Spleen (tissue), 11 donors: ENCODE results near the gene RAPGEF3. TPM values are rescaled to one million over a fixed set of nuclear protein-coding genes. Genes with fewer than 3 reads are reported as not detected.

Experiments used
- DNase-seq: peaks from one replicate; pipeline ENCODE4 v3.0.0-alpha.2; 2020
- H3K27ac ChIP-seq, 8 donors: fragments of 200-600 bp; sonication (generic) in 7 of 8; 1 replicate in 4 of 8; 2 replicates in 4 of 8; pipeline versions ENCODE4 v1.5.0 to v1.8.0; 2016 to 2021; ENCODE audit warnings: inconsistent platforms in 4 of 8, mild to moderate bottlenecking in 4 of 8, moderate library complexity in 1 of 8
- H3K27me3 ChIP-seq, 7 donors: fragments of 200-600 bp; sonication (generic) in 6 of 7; replicated peaks in 1 of 7; 1 replicate in 4 of 7; 2 replicates in 3 of 7; pipeline versions ENCODE4 v1.5.0 to v1.8.0; 2016 to 2021; ENCODE audit warnings: inconsistent platforms in 3 of 7, mild to moderate bottlenecking in 1 of 7
- H3K36me3 ChIP-seq, 6 donors: fragments of 200-600 bp; sonication (generic) in 5 of 6; 1 replicate in 4 of 6; 2 replicates in 2 of 6; pipeline versions ENCODE4 v1.5.0 to v1.8.0; 2016 to 2021; ENCODE audit warnings: inconsistent platforms in 2 of 6
- H3K4me1 ChIP-seq, 6 donors: fragments of 200-600 bp; sonication (generic) in 5 of 6; 1 replicate in 3 of 6; 2 replicates in 3 of 6; pipeline versions ENCODE4 v1.5.0 to v1.8.0; 2016 to 2021; ENCODE audit warnings: inconsistent platforms in 3 of 6
- H3K4me3 ChIP-seq, 8 donors: fragments of 200-600 bp; sonication (generic) in 7 of 8; 1 replicate in 4 of 8; 2 replicates in 4 of 8; pipeline versions ENCODE4 v1.5.0 to v1.8.0; 2016 to 2021; ENCODE audit warnings: inconsistent platforms in 4 of 8, mild to moderate bottlenecking in 4 of 8, moderate library complexity in 2 of 8
- H3K9me3 ChIP-seq, 8 donors: fragments of 200-600 bp; sonication (generic) in 7 of 8; 1 replicate in 4 of 8; 2 replicates in 4 of 8; pipeline versions ENCODE4 v1.5.0 to v1.8.0; 2016 to 2021; ENCODE audit warnings: inconsistent platforms in 4 of 8
- CTCF ChIP-seq, 11 experiments: fragments of 200-600 bp in 7 of 11; fragments of 450-650 bp in 4 of 11; sonication (generic) in 4 of 11; IDR thresholded peaks in 8 of 11; conservative IDR thresholded peaks in 3 of 11; 1 replicate in 7 of 11; 2 replicates in 4 of 11; pipeline versions ENCODE4 v1.4.0 to v1.8.0; 2016 to 2021; ENCODE audit warnings: antibody characterized with exemption in 11 of 11, inconsistent platforms in 4 of 11, mild to moderate bottlenecking in 1 of 11
- POLR2A ChIP-seq, 3 donors: fragments of 450-650 bp; IDR thresholded peaks; one replicate each; pipeline ENCODE4 v1.5.1; 2017; ENCODE audit warnings: antibody characterized with exemption in 3 of 3, mild to moderate bottlenecking in 1 of 3
- POLR2AphosphoS5 ChIP-seq, 3 donors: sonication (generic); formaldehyde crosslinking; IDR thresholded peaks; one replicate each; pipeline ENCODE4 v1.5.1; 2017; ENCODE audit warnings: antibody characterized with exemption in 3 of 3
- WGBS, 5 donors: extraction: QIAGEN DNeasy Blood & Tissue Kit in 3 of 5; methylation state at CpG; one replicate each; pipeline versions ENCODE4 v1.1.5 to v1.1.7; 2013 to 2018; 5-methylcytosine and 5-hydroxymethylcytosine counted together
- intact Hi-C: fragments of 100-400 bp; cut with DNase I; formaldehyde crosslinking; loops from one replicate; pipeline ENCODE4 v1.15.0; 2023; ENCODE audit warnings: low total_unique reads
- polyA plus RNA-seq, 3 donors: library from polyadenylated mRNA; stranded (reverse); fragments of 200-250 nt; gene quantifications; one replicate each; pipeline ENCODE4 v1.2.1, GENCODE V29; 2013
- total RNA-seq, 7 donors: library from RNA; depleted of rRNA in 3 of 7; stranded (reverse); fragments of >200 nt in 3 of 7; fragmentation: NEBNext Ultra II Directional in 4 of 7; extraction: Animal tissue kit (Norgen Biotek cat#: 25700) in 4 of 7; gene quantifications; one replicate each; pipeline versions ENCODE4 v1.1.0 to v1.2.1, GENCODE V29; 2016 to 2021
- donor health status: healthy with polysubstance abuse.
- donor health status: DM: no; HTN: no; CAD: no; lungs with moderate emphysema.
- donor health status: DM: no; HTN: no; CAD: no.
- donor health status: Bipolar disorder and iron deficiency.
- donor health status: healthy.
- donor health status: DM: no; HTN: no; CAD: no.
- donor health status: DM: yes; HTN: yes; CAD: no.

The RAPGEF3 gene
- total and polyA plus RNA-seq, 10 donors = 21.4 to 116 (median 58.7) TPM

- no peaks in the 10 kb centered on the region for H3K27me3 ChIP-seq
- WGBS, 5 donors = 34 to 50% (median 42%) methylated on average over 2 of the region's 2 CpGs
- H3K36me3 ChIP-seq = peaks cover 0 to 27% (median 0%) of the 10 kb centered on the region in 6 donors
- no peak for DNase-seq
- H3K4me3 ChIP-seq = no peak overlapping the region
- H3K4me1 ChIP-seq = peaks cover 90 to 100% (median 100%) of the 10 kb centered on the region in 6 donors
- peak overlapping the region in 7 of 8 donors; percentile 4 to 98 (median 75) for H3K27ac ChIP-seq
- intact Hi-C loops = no loop called here
- TF ChIP-seq POLR2AphosphoS5 (IDR thresholded peaks at IDR 0.05) (no peak), POLR2A (IDR thresholded peaks at IDR 0.05) (no peak), CTCF (IDR thresholded peaks at IDR 0.05 in 8 of 11, conservative IDR thresholded peaks at IDR 0.05 in 3 of 11) (no peak)
- no peaks in the 10 kb centered on the region for H3K9me3 ChIP-seq
Measured at GRCh38 chr12:47805417-47805816, 46.7 kb upstream of the RAPGEF3 start.

GRCh38 chr12:47804171-47804570 is 45.5 kb upstream of the RAPGEF3 start:
- TF ChIP-seq CTCF (IDR thresholded peaks at IDR 0.05 in 8 of 11, conservative IDR thresholded peaks at IDR 0.05 in 3 of 11) (no peak), POLR2A (IDR thresholded peaks at IDR 0.05) (no peak), POLR2AphosphoS5 (IDR thresholded peaks at IDR 0.05) (no peak)
- WGBS, 5 donors = 69 to 84% (median 74%) methylated on average over 8 of the region's 8 CpGs
- H3K4me1 ChIP-seq = peaks cover 91 to 100% (median 100%) of the 10 kb centered on the region in 6 donors
- H3K4me3 ChIP-seq = no peak overlapping the region
- H3K9me3 ChIP-seq = no peaks in the 10 kb centered on the region
- DNase-seq = no peak
- intact Hi-C loops = loop anchor here (5.0 kb wide), 1 partner anchor 33 kb away; no protein-coding TSS in a partner anchor
- H3K27ac ChIP-seq = peak overlapping the region in 6 of 8 donors; percentile 23 to 98 (median 84)
- no peaks in the 10 kb centered on the region for H3K27me3 ChIP-seq
- peaks cover 0 to 33% (median 0%) of the 10 kb centered on the region in 6 donors for H3K36me3 ChIP-seq

- no peaks in the 10 kb centered on the region for H3K9me3 ChIP-seq
- peaks cover 82 to 100% (median 95%) of the 10 kb centered on the region in 6 donors for H3K4me1 ChIP-seq
- TF ChIP-seq POLR2AphosphoS5 (IDR thresholded peaks at IDR 0.05) (peak in 2 of 3 donors; percentile 0 to 26), CTCF (IDR thresholded peaks at IDR 0.05 in 8 of 11, conservative IDR thresholded peaks at IDR 0.05 in 3 of 11) (no peak)
- peak overlapping the region; percentile 55 to 98 (median 80) for H3K27ac ChIP-seq
- WGBS, 5 donors = 23 to 32% (median 26%) methylated on average over 12 of the region's 12 CpGs
- intact Hi-C loops = loop anchor here (5.0 kb wide), 1 partner anchor 34 kb away; no protein-coding TSS in a partner anchor
- DNase-seq = no peak
- H3K36me3 ChIP-seq = peaks cover 0 to 41% (median 6%) of the 10 kb centered on the region in 6 donors
- H3K4me3 ChIP-seq = peak overlapping the region in 1 of 8 donors; percentile 37
- H3K27me3 ChIP-seq = no peaks in the 10 kb centered on the region
Measured at GRCh38 chr12:47803191-47803875, 44.7 kb upstream of the RAPGEF3 start.

GRCh38 chr12:47802312-47802711 is 43.6 kb upstream of the RAPGEF3 start:
- H3K4me1 ChIP-seq = peaks cover 72 to 95% (median 86%) of the 10 kb centered on the region in 6 donors
- H3K36me3 ChIP-seq = peaks cover 0 to 51% (median 14%) of the 10 kb centered on the region in 6 donors
- H3K27ac ChIP-seq = peak overlapping the region; percentile 55 to 98 (median 80)
- no peak for TF ChIP-seq POLR2AphosphoS5 (IDR thresholded peaks at IDR 0.05)
- TF ChIP-seq CTCF (IDR thresholded peaks at IDR 0.05 in 8 of 11, conservative IDR thresholded peaks at IDR 0.05 in 3 of 11) = peak in 5 of 11 experiments; percentile 11 to 47 (median 37)
- WGBS, 5 donors = 14 to 31% (median 18%) methylated on average over 5 of the region's 5 CpGs
- no peaks in the 10 kb centered on the region for H3K9me3 ChIP-seq
- H3K4me3 ChIP-seq = peak overlapping the region in 1 of 8 donors; percentile 37
- intact Hi-C loops = loop anchor here (5.0 kb wide), 1 partner anchor 35 kb away; no protein-coding TSS in a partner anchor
- DNase-seq = no peak
- no peaks in the 10 kb centered on the region for H3K27me3 ChIP-seq
